Measurements from ENCODE around the gene SLC25A22. TPM values are rescaled to one million over a fixed set of nuclear protein-coding genes. Genes with fewer than 3 reads are reported as not detected.

SLC25A22 gene
- total RNA-seq, 1 donor from 2014 or later: 3.9 TPM

DNA sequence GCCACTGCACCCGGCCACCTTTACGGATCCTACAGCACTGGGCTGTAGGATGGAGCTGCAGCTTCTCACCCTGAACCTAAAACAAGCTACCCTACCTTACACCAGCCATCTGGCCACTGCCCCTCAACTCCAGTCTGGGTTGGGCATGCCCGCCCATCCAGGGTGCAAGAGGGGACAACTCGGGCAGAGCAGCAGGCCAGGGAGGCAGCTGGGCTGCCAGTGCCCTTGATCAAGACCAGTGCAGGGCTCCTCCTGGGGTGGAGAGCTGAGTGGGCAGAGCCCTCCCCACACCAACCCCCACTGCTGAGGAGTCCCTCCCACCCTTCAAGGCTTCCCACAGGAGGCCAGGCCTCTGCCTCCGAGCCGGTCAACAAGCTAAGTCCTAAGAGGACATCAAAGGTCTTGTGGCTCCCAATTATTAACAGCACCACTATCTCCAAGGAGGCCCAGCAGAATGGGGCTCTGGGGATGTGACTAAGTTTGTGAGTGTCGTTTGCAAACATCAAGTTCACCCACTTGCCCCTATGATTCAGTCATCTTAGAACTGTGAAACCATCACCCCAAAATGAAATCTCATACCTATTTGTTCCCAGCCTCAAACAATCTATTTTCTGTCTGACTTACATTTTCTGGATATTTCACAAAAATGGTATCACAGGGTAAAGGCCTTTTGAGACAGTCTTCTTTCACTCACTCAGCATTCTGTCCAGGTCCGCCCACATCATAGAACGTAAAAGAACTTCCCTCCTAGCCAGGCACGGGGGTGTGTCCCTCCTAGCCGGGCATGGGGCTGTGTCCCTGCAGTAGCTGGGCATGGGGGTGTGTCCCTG, 31.8 kb downstream of the SLC25A22 start:
- no peak for DNase-seq
- peaks cover 73% of the 10 kb centered on the region for H3K36me3 ChIP-seq
- no peaks in the 10 kb centered on the region for H3K9me3 ChIP-seq (replicated peaks)
- no peak overlapping the region for H3K4me3 ChIP-seq
- no peak overlapping the region for H3K27ac ChIP-seq (replicated peaks)
- no peaks in the 10 kb centered on the region for H3K4me1 ChIP-seq
- no peaks in the 10 kb centered on the region for H3K27me3 ChIP-seq (ENCODE audit: low read depth)
- TF ChIP-seq, protein P1, sequence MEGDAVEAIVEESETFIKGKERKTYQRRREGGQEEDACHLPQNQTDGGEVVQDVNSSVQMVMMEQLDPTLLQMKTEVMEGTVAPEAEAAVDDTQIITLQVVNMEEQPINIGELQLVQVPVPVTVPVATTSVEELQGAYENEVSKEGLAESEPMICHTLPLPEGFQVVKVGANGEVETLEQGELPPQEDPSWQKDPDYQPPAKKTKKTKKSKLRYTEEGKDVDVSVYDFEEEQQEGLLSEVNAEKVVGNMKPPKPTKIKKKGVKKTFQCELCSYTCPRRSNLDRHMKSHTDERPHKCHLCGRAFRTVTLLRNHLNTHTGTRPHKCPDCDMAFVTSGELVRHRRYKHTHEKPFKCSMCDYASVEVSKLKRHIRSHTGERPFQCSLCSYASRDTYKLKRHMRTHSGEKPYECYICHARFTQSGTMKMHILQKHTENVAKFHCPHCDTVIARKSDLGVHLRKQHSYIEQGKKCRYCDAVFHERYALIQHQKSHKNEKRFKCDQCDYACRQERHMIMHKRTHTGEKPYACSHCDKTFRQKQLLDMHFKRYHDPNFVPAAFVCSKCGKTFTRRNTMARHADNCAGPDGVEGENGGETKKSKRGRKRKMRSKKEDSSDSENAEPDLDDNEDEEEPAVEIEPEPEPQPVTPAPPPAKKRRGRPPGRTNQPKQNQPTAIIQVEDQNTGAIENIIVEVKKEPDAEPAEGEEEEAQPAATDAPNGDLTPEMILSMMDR (IDR thresholded peaks at IDR 0.05; ENCODE audit: borderline replicate concordance): no peak
- intact Hi-C loops (cut with micrococcal nuclease): no loop called here

DNA sequence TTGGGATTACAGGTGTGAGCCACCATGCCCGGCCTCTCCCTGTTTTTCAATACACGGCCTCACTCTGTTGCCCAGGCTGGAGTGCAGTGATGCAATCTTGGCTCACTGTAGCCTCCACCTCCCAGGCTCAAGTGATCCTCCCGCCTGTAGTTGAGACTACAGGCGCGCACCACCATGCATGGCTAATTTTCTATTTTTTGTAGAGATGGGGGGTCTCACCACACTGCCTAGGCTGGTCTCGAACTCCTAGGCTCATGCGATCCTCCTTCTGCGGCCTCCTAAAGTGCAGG, 32.3 kb downstream of the SLC25A22 start:
- H3K4me3 ChIP-seq: no peak overlapping the region
- TF ChIP-seq, protein P1 (IDR thresholded peaks at IDR 0.05; ENCODE audit: borderline replicate concordance): no peak
- H3K27ac ChIP-seq (replicated peaks): no peak overlapping the region
- no peaks in the 10 kb centered on the region for H3K27me3 ChIP-seq (ENCODE audit: low read depth)
- H3K4me1 ChIP-seq: no peaks in the 10 kb centered on the region
- no peaks in the 10 kb centered on the region for H3K9me3 ChIP-seq (replicated peaks)
- no peak for DNase-seq
- intact Hi-C loops (cut with micrococcal nuclease): no loop called here
- peaks cover 73% of the 10 kb centered on the region for H3K36me3 ChIP-seq

DNA sequence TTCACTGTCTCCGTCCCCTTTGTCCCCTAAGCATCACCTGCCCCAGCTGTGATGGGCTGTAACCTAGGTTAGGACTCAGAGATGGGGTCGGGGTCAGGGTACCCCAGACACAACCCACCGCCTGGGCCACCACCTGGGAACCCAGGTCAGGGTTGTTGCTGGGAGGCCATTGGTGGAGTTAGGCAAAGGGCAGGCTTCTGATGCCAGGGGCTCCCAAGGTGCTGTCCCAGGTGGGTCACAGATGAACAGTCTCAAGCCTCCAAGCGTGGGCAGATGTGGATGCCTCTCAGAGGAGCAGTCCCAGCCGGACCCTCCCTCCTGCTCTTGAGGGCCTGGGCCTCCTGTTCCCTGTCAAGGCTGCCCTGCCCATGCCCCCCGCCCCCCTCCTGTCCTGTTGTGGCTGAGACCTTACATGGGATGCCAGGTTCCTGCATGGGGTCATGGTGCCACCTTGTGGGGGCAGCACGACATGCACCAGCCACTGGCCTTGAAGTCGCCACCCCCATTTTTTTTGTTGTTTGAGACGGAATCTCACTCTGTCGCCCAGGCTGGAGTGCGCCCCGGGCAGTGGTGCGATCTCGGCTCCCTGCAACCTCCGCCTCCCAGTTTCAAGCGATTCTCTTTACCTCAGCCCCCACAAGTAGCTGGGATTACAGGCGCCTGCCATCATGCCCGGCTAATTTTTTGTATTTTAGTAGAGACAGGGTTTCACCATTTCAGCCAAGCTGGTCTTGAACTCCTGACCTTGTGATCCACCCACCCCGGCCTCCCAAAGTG, 32.9 kb downstream of the SLC25A22 start:
- no peak overlapping the region for H3K4me3 ChIP-seq
- H3K9me3 ChIP-seq (replicated peaks): no peaks in the 10 kb centered on the region
- H3K27ac ChIP-seq (replicated peaks): no peak overlapping the region
- peaks cover 73% of the 10 kb centered on the region for H3K36me3 ChIP-seq
- intact Hi-C loops (cut with micrococcal nuclease): no loop called here
- H3K4me1 ChIP-seq: no peaks in the 10 kb centered on the region
- DNase-seq: peak; percentile 51
- no peaks in the 10 kb centered on the region for H3K27me3 ChIP-seq (ENCODE audit: low read depth)
- TF ChIP-seq, protein P1 (IDR thresholded peaks at IDR 0.05; ENCODE audit: borderline replicate concordance): peak; percentile 70

DNA sequence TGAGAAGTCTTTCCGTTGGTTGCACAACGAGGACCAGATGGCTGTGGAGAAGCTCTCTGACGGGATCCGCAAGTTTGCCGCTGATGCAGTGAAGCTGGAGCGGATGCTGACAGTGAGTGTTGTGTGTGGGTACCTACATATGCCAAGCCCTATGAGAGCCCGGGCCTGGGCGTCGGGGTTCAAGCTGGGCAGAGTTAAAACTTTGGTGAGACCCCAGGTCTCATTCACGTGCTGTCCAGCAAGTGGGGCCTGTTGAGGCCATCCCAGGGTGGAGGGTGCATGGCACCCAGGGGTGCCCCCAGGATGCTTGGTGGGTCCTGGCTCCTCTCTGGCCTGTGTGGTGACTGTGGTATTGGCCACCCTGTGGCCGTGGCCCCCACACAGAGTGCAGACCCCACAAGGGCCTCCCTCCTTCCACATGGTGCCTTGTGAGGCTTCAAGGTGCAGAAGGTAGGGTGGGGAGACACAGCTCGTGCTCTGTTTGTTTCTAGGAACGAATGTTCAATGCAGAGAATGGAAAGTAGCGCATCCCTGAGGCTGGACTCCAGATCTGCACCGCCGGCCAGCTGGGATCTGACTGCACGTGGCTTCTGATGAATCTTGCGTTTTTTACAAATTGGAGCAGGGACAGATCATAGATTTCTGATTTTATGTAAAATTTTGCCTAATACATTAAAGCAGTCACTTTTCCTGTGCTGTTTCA, 33.6 kb downstream of the SLC25A22 start:
- TF ChIP-seq, protein P1 (IDR thresholded peaks at IDR 0.05; ENCODE audit: borderline replicate concordance): no peak
- Histone ChIP-seq H3K9me3 (replicated peaks) (no peaks in the 10 kb centered on the region), H3K36me3 (peaks cover 74% of the 10 kb centered on the region), H3K4me3 (no peak overlapping the region), H3K27ac (replicated peaks) (no peak overlapping the region), H3K27me3 (ENCODE audit: low read depth) (no peaks in the 10 kb centered on the region), H3K4me1 (no peaks in the 10 kb centered on the region)
- DNase-seq: no peak
- intact Hi-C loops (cut with micrococcal nuclease): no loop called here

DNA sequence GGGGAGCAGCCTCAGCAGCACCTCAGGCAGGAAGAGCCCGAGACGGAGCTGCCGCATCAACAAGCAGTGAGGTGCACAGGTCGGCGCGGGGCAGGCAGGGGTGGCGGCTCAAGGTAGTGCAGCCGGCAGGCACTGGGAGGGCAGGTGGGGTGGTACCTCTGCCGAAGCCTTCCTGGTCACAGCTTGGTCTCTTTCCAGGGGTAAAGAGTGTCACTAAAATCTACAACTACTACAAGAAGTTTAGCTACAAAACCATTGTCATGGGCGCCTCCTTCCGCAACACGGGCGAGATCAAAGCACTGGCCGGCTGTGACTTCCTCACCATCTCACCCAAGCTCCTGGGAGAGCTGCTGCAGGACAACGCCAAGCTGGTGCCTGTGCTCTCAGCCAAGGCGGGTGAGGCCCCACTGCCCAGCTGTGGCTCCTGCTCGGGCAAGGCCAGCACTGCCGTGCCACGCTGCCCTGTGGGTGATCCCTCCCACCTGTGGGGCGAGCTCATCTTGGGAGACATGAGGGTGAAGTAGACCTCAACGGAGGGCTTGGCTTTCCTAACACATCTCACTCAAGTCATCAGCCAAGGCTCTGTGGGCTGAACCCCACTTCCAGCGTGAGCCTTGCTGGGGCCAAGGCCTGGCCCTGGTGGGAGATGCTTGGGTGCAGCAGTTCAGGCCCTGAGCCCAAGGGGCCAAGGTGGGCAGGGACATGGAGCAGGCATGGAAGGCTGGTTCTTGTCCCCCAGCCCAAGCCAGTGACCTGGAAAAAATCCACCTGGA, 34.3 kb downstream of the SLC25A22 start:
- H3K36me3 ChIP-seq: peaks cover 81% of the 10 kb centered on the region
- TF ChIP-seq, protein P1 (IDR thresholded peaks at IDR 0.05; ENCODE audit: borderline replicate concordance): no peak
- no peaks in the 10 kb centered on the region for H3K4me1 ChIP-seq
- no peak overlapping the region for H3K4me3 ChIP-seq
- intact Hi-C loops (cut with micrococcal nuclease): no loop called here
- no peak for DNase-seq
- no peaks in the 10 kb centered on the region for H3K9me3 ChIP-seq (replicated peaks)
- no peaks in the 10 kb centered on the region for H3K27me3 ChIP-seq (ENCODE audit: low read depth)
- H3K27ac ChIP-seq (replicated peaks): no peak overlapping the region

Measured in left ventricle myocardium inferior (tissue), 1 donor.